Nephron (organoid): ENCODE measurements around the gene BCL11B.

Source experiments
- H3K27ac Mint-ChIP-seq, 3 experiments: 2 replicates each; pipeline ENCODE4 v1.8.0; 2020; ENCODE audit warnings: mixed read lengths in 3 of 3, mild to moderate bottlenecking in 2 of 3, moderate library complexity in 1 of 3
- H3K27me3 Mint-ChIP-seq: 2 replicates; pipeline ENCODE4 v1.8.0; 2021; ENCODE audit warnings: low read depth, mild to moderate bottlenecking, moderate library complexity, mixed read lengths
- H3K36me3 Mint-ChIP-seq: 2 replicates; pipeline ENCODE4 v1.8.0; 2020; ENCODE audit warnings: low read depth, mixed read lengths
- H3K4me1 Mint-ChIP-seq: 2 replicates; pipeline ENCODE4 v1.8.0; 2020; ENCODE audit warnings: mixed read lengths
- H3K4me3 Mint-ChIP-seq, 3 experiments: 2 replicates each; pipeline ENCODE4 v1.8.0; 2020; ENCODE audit warnings: mild to moderate bottlenecking in 3 of 3, mixed read lengths in 3 of 3, moderate library complexity in 2 of 3
- H3K9me3 Mint-ChIP-seq: 2 replicates; pipeline ENCODE4 v1.8.0; 2020; ENCODE audit warnings: mixed read lengths
- CTCF ChIP-seq, 3 experiments: fragments of 200-600 bp; sonication (generic); IDR thresholded peaks; one replicate each; pipeline ENCODE4 v1.5.0; 2021; ENCODE audit warnings: antibody characterized with exemption in 3 of 3; ENCODE audit not compliant: unreplicated experiment in 3 of 3

BCL11B gene

GRCh38 chr14:99272899-99273765 lies 1.1 kb upstream of the BCL11B start:
- peaks cover 39% of the 10 kb centered on the region for H3K4me1 Mint-ChIP-seq
- no peaks in the 10 kb centered on the region for H3K36me3 Mint-ChIP-seq
- peak overlapping the region; percentile 83 to 92 (median 90) for H3K4me3 Mint-ChIP-seq
- H3K9me3 Mint-ChIP-seq: no peaks in the 10 kb centered on the region
- H3K27ac Mint-ChIP-seq: peak overlapping the region; percentile 42 to 90 (median 50)
- H3K27me3 Mint-ChIP-seq: peaks cover 84% of the 10 kb centered on the region
- no peak for TF ChIP-seq CTCF (IDR thresholded peaks at IDR 0.05; ENCODE audit: unreplicated experiment in 3 of 3)

- Mint-ChIP-seq H3K9me3 (no peaks in the 10 kb centered on the region), H3K36me3 (no peaks in the 10 kb centered on the region), H3K27ac (peak overlapping the region; percentile 42 to 90 (median 50)), H3K4me3 (peak overlapping the region; percentile 83 to 92 (median 90)), H3K27me3 (peaks cover 84% of the 10 kb centered on the region), H3K4me1 (peaks cover 44% of the 10 kb centered on the region)
- TF ChIP-seq CTCF (IDR thresholded peaks at IDR 0.05; ENCODE audit: unreplicated experiment in 3 of 3): no peak
Measured at GRCh38 chr14:99272632-99272898, 568 bp upstream of the BCL11B start.

DNA sequence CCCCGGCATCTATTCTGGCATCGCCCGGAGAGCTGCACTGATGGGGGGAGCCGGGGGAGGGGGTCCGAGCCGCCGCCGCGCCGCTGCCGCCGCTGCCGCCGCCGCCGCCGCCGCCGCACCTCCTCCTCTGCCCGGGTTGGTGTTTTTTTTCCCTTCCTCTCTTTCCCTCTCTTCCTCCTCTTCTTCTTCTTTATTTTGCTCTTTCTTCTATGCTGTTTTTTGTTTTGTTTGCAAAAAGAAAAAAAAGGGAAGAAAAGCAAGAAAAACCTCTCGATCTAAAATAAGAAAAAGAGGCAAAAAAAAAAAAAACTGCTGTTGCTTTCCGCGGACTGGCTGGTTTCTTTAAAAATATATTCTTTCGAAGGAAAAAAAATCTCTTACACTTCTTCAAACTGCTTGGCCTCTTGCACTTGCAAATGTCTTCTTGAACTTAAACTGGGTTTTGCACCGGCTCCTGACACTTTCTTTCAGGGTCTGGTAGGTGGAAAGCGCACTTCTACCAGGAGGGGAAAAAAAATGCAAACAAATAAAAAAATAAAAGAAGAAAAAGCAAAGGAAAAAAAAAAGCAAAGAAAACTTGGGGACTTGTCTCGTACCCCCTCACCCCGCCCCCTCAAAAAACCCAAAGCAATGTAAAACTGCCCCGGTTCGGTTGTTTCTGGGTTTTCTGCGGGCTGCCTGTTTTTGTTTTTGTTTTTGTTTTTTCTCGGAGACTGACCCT lies 616 bp downstream of the BCL11B start:
- Mint-ChIP-seq H3K4me3 (peak overlapping the region; percentile 83 to 92 (median 90)), H3K36me3 (no peaks in the 10 kb centered on the region), H3K27me3 (peaks cover 85% of the 10 kb centered on the region), H3K4me1 (peaks cover 53% of the 10 kb centered on the region), H3K27ac (peak overlapping the region in 2 of 3 experiments; percentile 28 to 50), H3K9me3 (no peaks in the 10 kb centered on the region)
- TF ChIP-seq CTCF (IDR thresholded peaks at IDR 0.05; ENCODE audit: unreplicated experiment in 3 of 3): no peak

DNA sequence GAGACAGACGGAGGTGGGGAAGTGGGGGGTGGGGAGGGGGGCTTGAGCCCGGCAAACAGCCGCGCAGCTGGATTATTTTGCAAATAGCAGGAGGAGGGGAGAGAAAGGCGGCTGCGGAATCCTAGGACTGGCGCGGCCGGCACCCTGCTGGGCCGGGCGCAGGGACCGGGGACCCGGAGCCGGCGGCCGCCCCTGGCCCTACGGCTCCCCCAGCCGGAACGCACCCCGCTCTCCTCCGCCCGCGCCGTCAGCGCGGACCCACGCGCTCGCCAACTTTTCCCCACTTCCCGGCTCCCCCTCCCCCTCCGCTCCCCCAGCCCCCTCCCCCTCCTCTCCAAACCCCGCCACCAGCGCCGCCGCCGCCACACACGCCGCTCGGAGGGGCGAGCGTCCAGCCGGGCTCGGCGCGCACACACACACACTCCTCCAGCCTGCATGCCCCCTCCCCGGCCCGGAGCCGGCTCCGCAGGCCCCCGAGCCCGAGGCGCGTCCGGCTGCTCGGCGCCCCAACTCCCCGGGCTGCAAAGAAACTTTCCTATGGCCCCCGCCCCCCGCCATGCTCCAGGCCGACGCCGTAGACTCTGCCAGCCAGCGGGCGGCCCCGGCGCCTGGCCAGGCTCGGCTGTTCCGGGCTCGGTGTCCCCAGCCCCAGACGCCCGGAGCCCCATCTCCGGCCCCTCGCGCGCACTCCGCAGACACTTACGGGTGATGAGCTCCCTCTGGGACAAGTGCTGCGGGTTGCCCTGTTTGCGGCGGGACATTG lies 1.4 kb downstream of the BCL11B start:
- no peaks in the 10 kb centered on the region for H3K36me3 Mint-ChIP-seq
- no peak overlapping the region for H3K27ac Mint-ChIP-seq
- peaks cover 86% of the 10 kb centered on the region for H3K27me3 Mint-ChIP-seq
- no peak for TF ChIP-seq CTCF (IDR thresholded peaks at IDR 0.05; ENCODE audit: unreplicated experiment in 3 of 3)
- peak overlapping the region; percentile 87 to 92 (median 90) for H3K4me3 Mint-ChIP-seq
- peaks cover 60% of the 10 kb centered on the region for H3K4me1 Mint-ChIP-seq
- H3K9me3 Mint-ChIP-seq: no peaks in the 10 kb centered on the region

DNA sequence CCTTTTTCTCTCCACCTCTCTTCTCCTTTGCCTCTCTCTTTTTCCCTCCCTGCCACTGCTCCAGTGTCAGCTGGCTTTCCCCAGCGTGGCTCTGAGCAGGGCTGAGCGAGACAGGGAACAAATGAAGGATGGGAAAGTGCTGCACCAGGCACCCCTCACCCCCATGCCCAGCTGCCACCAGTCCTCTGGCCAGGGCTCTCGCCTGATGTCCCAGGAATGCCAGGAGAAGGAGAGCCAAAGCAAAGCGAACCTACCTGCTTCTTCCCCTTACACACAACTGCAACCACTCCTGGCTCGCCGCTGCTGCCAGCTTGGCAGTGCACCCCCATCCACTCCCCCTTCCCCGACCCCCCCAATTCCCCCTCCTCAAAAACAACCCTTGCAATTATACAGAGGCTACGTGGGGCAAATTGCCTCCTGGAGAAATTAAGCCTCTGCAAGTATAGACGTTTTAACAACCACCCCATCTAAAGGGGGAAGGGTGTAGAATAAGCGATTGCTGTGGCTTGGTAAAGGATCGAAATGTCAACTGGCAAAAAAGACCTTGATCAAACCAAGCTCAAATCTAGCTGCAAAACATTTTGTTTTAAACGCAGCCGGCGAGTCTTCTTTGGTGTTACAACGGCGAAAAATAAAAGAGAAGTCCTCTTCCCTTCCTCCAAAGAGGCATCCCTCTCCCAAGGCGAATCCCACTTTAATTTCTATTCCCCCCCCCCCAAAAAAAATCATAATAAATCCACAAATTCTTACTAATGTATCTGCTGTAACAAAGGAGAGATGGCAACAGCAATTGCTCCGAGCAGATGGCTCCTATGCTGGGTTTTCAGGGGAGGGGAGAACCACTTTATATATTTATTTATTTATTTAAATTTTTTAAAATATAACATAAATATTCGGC lies 2.9 kb downstream of the BCL11B start:
- H3K9me3 Mint-ChIP-seq: no peaks in the 10 kb centered on the region
- peaks cover 55% of the 10 kb centered on the region for H3K4me1 Mint-ChIP-seq
- peaks cover 89% of the 10 kb centered on the region for H3K27me3 Mint-ChIP-seq
- no peak overlapping the region for H3K27ac Mint-ChIP-seq
- no peaks in the 10 kb centered on the region for H3K36me3 Mint-ChIP-seq
- peak overlapping the region; percentile 80 to 91 (median 87) for H3K4me3 Mint-ChIP-seq
- TF ChIP-seq CTCF (IDR thresholded peaks at IDR 0.05; ENCODE audit: unreplicated experiment in 3 of 3): no peak
